ENCODE measurements around the gene SHISAL2A. TPM values are rescaled to one million over a fixed set of nuclear protein-coding genes. Genes with fewer than 3 reads are reported as not detected.
A peak's percentile ranks its signal among the peaks of the same experiment; 100 is the strongest.

The SHISAL2A gene
- total and polyA plus RNA-seq, 7 donors = 0.13 to 1.6 (median 0.28) TPM

- Histone ChIP-seq H3K36me3 (ENCODE audit: insufficient read depth in 1 of 2, low read depth in 1 of 2) (no peaks in the 10 kb centered on the region), H3K4me1 (peaks cover 20% of the 10 kb centered on the region), H3K9me3 (no peaks in the 10 kb centered on the region), H3K27me3 (ENCODE audit: insufficient read depth in 3 of 3, low read length in 2 of 3) (no peaks in the 10 kb centered on the region), H3K4me3 (no peak overlapping the region), H3K27ac (no peak overlapping the region)
- 48 to 61% (median 57%) methylated on average over 6 of the region's 6 CpGs for WGBS, 3 donors
- DNase-seq (no peak), ATAC-seq (no peak)
- intact Hi-C loops (cut with DNase I) = loop anchor here in 1 of 2 donors (5.0 kb wide), 1 partner anchor 33 kb away; no protein-coding TSS in a partner anchor
- no peak for TF ChIP-seq CTCF (IDR thresholded peaks at IDR 0.05)
These were observed 42.7 kb upstream of the SHISAL2A start for GRCh38 chr1:52590266-52590665.

GRCh38 chr1:52592637-52593323 lies 40.2 kb upstream of the SHISAL2A start:
- TF ChIP-seq CTCF (IDR thresholded peaks at IDR 0.05) = no peak
- WGBS, 3 donors = 38 to 52% (median 40%) methylated on average over 5 of the region's 5 CpGs
- Histone ChIP-seq H3K9me3 (no peaks in the 10 kb centered on the region), H3K27ac (peak overlapping the region; percentile 76), H3K4me1 (peaks cover 27% of the 10 kb centered on the region), H3K4me3 (no peak overlapping the region), H3K27me3 (ENCODE audit: insufficient read depth in 3 of 3, low read length in 2 of 3) (no peaks in the 10 kb centered on the region), H3K36me3 (ENCODE audit: insufficient read depth in 1 of 2, low read depth in 1 of 2) (no peaks in the 10 kb centered on the region)
- intact Hi-C loops (cut with DNase I) = loop anchor here in 1 of 2 donors (5.0 kb wide), 1 partner anchor 35 kb away; no protein-coding TSS in a partner anchor
- DNase-seq (no peak), ATAC-seq (peak; percentile 59 to 96 (median 90))

- H3K27ac ChIP-seq = peak overlapping the region; percentile 76
- H3K4me3 ChIP-seq = no peak overlapping the region
- 95 to 97% (median 95%) methylated on average over 1 of the region's 1 CpG for WGBS, 3 donors
- H3K36me3 ChIP-seq (ENCODE audit: insufficient read depth in 1 of 2, low read depth in 1 of 2) = no peaks in the 10 kb centered on the region
- no peak for ATAC-seq
- intact Hi-C loops (cut with DNase I) = loop anchor here in 1 of 2 donors (5.0 kb wide), 1 partner anchor 36 kb away; no protein-coding TSS in a partner anchor
- H3K4me1 ChIP-seq = peaks cover 27% of the 10 kb centered on the region
- TF ChIP-seq CTCF (IDR thresholded peaks at IDR 0.05) = no peak
- H3K9me3 ChIP-seq = no peaks in the 10 kb centered on the region
- no peaks in the 10 kb centered on the region for H3K27me3 ChIP-seq (ENCODE audit: insufficient read depth in 3 of 3, low read length in 2 of 3)
- DNase-seq = no peak
These were observed 39.5 kb upstream of the SHISAL2A start for GRCh38 chr1:52593495-52593894.

- DNase-seq (no peak), ATAC-seq (no peak)
- no peaks in the 10 kb centered on the region for H3K36me3 ChIP-seq (ENCODE audit: insufficient read depth in 1 of 2, low read depth in 1 of 2)
- intact Hi-C loops (cut with DNase I) = no loop called here
- no peaks in the 10 kb centered on the region for H3K27me3 ChIP-seq (ENCODE audit: insufficient read depth in 3 of 3, low read length in 2 of 3)
- no peaks in the 10 kb centered on the region for H3K9me3 ChIP-seq
- H3K4me1 ChIP-seq = peaks cover 35% of the 10 kb centered on the region
- TF ChIP-seq CTCF (IDR thresholded peaks at IDR 0.05) = no peak
- 48 to 64% (median 50%) methylated on average over 3 of the region's 3 CpGs for WGBS, 3 donors
- no peak overlapping the region for H3K4me3 ChIP-seq
- H3K27ac ChIP-seq = no peak overlapping the region
These were observed 37.9 kb upstream of the SHISAL2A start for GRCh38 chr1:52595061-52595460.

Measured in psoas muscle (tissue), 8 donors.